GM19397 (cell line): Measurements from ENCODE around the gene FOXL2NB.

Experiments used
- ATAC-seq: cut with Tn5 transposase; IDR thresholded peaks from one replicate; pipeline ENCODE4 v1.9.1; 2021; ENCODE audit warnings: mild to moderate bottlenecking, moderate library complexity; ENCODE audit not compliant: unreplicated experiment

Gene FOXL2NB

DNA sequence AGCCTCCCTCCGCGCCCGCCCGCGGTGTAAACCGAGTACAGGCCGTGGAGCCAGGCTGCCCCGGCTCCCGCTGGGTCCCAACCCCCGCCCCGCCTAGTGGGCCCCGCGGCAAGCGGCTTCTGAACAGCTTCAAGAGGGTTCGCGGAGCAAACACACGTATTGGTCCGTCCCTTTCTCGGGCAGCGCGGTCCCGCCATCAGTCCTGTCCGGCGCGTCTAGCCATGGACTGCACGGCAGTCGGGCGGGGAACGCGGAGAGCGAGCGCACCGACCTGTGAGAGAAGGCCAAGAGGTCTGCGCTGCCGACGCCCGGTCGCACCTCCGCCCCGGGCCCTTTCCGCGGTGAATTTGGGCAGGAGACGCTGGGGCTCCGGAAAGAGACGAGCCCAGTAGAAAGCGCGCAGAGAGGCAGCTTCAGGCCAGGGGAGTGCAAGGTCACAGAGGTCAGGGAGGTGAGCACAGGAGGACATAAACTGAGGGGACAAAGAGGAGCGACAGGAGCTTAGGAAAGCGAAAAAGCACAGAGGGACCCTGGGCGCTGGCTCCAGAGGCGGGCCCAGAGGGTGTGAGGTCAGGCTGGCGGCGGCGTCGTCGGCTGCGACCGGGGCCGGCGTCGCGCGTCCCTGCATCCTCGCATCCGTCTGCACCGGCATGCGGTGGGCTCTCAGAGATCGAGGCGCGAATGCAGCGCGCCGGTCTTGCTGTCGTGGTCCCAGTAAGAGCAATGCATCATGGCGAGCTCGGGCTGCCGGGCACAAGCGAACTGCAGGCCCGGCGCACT lies 1.9 kb upstream of the FOXL2NB start:
- ATAC-seq = no peak

DNA sequence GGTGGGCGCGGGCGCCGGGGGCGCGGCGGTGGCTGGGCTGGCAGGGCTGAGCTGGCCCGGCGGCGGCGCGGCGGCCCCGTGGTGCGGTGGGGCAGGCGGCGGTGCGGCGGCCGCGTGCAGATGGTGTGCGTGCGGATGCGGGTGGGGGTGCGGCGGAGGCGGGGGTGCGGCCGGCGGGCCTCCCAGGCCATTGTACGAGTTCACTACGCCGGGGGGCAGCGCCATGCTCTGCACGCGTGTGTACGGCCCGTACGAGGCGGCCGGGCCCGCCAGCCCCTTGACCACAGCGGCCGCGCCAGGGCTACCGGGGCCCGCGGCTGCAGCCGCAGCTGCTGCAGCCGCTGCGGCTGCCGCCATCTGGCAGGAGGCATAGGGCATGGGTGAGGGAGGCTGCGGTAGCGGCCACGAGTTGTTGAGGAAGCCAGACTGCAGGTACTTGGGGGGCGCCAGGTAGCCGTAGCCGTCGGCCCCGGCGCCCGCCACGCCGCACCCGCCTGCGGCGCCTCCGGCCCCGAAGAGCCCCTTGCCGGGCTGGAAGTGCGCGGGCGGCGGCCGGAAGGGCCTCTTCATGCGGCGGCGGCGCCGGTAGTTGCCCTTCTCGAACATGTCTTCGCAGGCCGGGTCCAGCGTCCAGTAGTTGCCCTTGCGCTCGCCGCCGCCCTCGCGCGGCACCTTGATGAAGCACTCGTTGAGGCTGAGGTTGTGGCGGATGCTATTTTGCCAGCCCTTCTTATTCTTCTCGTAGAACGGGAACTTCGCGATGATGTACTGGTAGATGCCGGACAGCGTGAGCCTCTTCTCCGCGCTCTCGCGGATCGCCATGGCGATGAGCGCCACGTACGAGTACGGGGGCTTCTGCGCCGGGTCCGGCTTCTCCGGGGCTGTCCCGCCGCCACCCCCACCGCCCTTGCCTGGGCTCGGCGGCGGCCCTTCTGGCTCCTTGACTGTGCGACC lies 1.0 kb upstream of the FOXL2NB start:
- no peak for ATAC-seq

DNA sequence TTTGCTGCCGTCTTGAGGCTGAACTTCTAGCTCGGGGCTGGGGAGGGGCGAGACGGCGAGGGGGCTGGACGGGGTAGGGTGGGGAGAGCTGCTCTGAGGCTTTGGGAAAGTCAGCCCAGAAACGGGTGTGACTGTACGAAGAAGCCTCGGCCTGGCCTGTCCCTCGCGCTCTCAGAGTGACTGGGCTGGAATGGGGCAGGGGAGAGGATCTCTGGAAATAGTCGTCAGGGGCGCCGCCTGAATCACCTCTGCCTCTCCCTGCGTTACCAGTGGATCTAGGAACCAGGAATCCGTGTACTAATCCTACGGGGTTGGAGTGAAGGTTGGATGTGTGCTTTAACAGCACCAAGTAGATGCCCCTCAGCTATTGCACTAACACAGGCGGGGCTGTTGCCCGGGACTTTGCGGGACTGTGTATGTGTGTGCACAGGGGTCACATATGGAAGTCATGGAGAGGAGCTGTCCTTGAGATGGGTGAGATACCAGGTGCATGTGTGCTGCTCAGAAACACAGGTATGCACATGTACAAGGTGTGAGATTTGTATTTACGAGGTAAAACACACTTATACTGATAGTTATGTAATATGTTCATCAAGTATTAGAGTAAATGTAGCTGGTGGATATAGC lies 591 bp downstream of the FOXL2NB start:
- no peak for ATAC-seq

DNA sequence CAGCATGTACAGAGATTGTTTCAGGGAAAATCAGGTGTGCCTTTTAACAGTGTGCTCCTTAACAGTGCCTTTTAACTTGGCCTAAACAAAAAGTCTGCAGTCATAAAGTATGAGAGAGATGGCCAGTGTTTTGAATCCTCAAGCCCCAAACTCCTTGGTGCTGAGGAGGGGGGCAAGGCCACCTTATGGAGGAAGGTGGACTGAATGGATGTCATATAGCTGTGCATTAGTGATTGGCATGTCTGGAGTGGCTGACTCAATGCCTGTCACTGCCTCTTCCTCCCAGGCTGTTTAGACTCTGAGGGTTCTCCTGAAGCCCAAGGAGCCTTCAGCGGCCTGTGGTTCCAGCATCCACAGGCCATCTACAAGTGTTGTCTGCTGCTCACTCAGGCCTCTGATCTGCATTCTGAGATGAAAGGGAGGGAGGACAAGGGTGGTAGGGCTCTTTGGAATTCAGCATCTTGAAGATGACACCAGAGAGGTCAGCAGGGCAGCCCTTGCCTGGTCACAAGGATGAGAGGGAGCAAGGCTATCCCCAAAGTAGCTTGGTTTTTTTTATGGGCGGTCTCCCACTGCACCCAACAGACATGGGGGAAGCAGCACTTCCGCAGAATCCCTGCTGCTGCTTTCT lies 1.5 kb downstream of the FOXL2NB start:
- no peak for ATAC-seq

DNA sequence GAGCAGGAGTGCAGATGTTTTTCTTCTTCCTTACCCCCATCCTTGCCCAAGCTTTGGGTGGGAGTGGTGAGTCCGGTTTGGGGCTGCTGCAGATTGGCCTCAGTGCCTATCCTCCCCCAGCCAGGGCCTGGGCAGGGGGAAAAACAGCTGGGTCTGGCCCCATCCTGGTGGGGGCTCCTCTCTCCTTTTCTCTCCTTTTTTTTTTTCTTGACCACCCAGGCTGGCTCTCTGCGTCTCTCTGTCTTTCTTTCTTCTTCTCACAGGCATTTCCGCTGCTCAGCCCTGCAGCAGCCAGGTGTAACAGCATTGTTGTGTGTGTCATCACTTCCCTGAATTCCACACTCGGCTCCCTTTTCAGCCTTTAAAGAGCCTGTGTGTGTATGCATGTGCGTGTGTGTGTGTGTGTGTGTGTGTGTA lies 2.0 kb downstream of the FOXL2NB start:
- no peak for ATAC-seq

DNA sequence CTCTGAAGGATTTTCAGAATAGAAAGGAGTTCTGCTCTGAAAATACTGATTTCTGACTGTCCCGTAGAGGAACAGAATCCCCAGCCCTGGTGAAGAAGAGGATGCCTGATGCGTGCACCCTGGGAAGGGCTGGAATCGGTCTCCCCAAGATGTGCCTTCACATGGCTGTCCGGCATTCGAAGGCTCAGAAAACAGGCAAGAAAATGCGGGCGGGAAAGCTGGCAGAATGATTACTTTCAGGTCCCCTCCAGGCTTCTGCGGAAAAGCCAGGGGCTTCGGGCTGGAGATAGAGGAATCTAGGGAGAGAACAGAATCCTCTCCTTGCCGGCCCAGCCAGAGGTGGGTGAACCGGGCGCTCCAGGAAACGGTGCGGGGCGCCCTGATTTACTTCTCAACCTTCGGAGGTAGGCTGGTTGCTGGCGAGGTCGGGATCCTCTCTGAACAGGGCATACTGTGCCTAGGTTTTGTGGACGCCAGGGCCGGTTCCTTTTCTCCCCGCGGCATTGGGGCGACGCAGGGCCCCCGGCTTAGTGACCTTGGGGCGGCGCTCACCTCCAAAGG lies 2.5 kb downstream of the FOXL2NB start:
- ATAC-seq = no peak

DNA sequence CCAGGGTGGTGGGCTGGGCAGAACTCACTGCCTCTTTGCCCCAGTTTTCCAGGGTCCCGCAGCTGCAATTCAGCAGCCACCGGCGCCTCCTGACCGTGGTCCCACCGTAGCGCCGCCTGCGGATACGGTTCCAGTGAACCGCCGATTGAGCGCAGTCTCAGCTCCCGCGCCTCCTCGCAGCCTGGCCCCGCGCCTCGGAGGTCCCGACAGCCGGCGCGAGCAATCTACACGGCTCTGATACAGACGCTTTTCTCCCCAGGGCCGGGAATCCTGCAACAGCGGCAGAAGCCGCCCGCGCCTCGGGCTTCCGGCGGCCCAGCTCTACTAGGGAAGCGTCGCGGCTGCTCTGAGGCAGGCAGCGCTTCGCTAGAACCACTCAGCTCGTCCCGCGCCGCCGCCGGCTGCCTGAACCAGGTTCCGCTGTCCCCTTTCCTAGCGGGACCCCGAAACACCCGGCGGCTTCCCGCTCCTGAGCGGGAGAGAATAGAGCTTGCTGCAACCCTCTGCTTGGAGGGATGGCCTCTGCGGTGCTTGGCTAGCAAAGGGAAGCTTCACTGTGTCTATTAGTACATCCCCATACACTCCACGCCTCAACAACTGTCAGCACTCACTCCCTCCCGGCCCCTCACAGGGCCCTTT lies 3.1 kb downstream of the FOXL2NB start:
- no peak for ATAC-seq

DNA sequence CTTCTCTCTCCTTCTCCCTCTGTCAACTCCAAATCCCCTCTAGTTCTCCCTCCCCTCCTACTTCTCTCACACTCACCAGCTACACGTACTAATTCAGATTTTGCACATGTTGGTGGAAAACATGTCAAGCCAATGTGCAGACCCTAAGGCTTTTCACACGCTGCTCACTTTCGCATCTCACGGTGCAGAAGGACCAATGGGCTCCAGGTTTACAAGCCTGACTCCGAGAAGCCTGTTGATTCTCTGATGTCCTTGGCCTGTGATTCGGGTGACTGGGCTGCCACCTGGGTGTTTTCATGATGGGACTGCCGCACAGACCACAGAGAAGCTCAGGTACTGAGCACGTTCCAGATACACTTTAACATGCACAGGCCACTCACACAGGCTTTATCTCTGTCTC lies 3.7 kb downstream of the FOXL2NB start:
- no peak for ATAC-seq

DNA sequence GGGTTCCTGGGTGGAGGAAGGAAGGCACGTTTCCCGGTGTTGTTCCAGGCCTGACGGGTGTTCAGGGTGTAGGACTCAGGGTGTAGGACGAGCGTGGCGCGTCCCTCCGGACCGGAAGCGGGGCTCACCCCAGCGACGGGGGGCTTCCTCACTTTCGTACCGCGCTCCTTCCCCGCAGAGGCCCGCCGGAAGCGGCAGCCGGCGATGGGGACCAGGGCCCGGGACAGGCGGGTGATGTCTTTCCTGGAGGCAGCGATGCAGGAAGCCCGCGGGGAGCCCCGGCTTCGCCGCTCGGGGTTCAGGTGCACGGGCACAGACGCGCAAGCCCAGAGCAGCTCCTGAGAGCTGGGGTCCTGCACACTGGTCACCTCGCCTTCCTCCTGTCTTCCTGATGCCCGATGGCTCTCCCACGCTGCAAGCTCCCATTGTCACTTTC lies 13.4 kb downstream of the FOXL2NB start:
- no peak for ATAC-seq

DNA sequence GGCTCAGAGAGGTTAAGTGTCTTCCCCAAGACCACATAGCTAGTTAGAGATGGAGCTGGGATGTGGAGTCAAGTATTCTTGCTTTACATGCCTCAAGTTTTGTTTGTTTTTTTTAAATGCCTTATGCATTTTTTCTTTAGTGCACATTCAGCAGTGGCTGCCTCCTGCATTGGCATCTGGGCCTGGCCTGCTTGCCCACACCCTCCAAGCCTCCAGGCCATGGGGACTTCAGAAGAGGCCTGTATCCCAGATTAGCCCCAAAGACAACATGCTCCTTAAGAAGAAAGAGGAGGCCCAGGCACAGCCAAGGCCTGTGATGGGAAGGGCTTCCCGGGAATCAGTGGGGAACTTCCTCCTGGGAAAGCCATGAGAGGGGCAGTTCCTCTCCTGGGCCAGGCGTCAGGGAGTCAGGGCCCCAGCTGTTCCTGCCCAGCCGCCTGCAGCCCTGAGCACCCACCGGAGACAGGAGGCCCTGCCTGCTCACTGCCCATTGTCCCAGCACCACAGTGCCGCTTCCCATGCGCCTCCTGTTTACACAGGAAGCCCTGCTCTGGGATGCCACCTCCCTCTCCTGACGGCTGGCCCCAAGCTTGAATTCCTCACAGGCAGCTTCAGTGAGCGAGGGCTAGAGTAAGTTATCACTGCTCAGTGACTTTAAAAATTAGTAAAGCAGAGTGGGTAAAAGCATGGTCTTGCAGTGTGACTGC lies 16.0 kb downstream of the FOXL2NB start:
- ATAC-seq = no peak

DNA sequence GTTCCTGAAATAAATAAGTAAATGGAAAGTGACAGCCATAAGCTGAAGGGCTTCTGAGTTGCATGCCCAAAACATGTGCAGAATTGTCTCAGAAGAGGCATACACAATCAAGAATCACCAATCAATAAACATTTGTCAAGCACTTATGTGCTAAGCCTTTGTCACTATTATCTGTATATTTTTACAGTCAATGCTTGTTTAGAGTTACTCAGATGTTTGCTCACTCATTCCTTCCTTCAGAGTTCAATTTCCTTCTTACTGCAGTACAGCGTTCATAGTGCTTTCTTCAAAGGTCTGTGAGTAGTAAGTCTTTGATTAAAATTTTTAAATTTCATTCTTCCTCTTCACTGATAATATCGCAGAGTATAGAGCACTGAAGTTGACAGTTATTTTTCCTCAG lies 17.2 kb downstream of the FOXL2NB start:
- ATAC-seq = no peak

DNA sequence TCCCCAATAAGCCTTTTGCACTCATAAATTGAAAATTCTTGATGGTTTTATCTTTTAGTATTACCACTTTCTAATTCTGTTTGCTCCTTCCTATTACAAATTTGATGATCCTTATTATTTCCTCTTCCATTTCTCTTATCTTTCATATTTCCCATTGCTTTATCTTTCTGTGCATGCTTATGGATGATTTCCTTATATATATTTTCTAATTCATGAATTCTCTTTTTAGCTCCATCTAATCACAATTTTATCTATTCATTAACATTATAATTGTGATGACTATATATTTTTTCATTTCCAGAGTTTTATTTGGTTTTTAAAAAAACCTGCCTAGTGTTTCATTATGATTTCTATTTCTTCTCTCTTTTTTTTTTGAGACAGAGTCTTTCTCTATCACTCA lies 17.9 kb downstream of the FOXL2NB start:
- ATAC-seq = no peak

DNA sequence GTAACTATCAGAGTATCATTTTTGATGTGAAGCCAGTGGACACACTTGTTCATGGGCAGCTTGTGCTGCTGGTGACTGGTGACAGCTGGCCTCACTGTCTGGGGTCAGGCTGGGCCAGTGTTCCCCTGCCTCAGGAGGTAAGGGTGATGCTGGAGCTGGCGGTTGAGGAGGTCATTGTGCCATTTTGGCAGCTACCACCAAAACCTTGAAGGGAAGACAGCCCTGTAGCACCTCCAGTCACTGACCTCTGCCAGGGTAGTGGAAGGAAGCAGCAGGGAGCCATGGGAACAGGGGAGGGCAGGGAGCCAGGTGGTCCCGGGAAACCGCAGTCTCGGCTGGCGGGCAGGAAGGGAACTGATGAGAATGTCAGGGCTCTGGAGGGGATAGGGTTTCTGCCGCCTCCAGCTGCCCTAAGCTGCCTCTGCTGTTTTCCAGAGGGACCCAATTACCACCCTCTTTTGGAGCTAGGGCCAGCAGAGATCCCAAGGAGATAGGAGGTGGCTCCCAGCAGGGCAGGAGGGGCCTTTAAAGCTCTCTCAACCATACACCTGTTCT lies 24.8 kb downstream of the FOXL2NB start:
- ATAC-seq = no peak

DNA sequence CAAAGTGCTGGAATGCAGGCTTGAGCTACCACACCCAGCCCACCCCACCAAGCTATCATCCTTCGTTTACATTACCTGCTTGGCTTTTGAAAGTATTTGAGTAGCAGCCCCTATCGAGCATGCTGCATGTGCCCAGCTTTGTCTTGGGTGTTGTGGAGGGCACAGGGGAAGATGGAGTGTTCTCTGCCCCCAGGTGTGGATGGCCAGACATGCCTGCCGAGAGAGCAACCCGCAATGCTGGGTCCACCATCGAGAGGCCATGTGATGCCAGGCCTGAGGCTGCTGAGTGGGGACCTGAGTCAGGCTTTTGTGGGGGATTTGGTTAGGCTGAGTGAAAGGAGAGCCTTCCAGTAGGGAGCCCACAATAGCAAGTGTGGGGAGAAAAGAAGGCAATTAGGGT lies 25.9 kb downstream of the FOXL2NB start:
- no peak for ATAC-seq

DNA sequence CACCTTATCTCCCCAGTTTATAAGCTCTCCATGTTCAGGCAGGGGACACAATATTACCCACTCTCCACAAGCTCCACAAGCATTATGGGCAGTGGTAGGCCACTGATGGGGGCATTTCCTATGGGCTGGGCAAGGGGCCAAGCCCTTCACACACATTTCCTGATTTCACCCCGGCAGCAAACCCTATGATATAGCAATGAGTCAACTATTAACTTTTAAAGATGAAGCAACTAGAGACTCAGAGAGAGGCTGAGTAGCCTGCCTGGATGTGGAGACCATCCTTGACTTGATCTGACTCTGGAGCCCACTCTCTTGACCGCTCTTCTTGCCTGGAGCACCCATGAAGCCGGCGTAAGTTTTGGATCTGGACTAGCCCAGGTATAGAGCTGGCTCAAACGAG lies 27.4 kb downstream of the FOXL2NB start:
- no peak for ATAC-seq

DNA sequence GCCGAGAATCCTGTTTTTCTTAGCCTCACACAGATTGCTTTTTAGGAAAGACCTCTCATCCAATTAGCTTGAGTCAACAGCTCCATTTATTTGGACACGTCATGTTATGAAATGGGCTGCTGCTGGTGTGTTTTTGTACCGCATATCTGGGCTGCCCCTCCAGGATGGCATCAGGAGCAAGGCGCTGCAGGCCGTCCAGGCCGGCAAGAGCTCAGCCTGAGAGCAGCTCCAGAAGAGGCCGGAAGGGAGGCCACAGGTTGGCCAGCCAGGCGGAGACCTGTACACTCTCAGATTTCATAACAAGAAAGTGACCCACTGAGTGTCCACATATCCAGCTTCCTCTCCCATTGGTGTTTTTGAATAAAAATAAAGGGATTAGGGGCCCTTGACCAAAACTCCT lies 28.3 kb downstream of the FOXL2NB start:
- ATAC-seq = no peak

DNA sequence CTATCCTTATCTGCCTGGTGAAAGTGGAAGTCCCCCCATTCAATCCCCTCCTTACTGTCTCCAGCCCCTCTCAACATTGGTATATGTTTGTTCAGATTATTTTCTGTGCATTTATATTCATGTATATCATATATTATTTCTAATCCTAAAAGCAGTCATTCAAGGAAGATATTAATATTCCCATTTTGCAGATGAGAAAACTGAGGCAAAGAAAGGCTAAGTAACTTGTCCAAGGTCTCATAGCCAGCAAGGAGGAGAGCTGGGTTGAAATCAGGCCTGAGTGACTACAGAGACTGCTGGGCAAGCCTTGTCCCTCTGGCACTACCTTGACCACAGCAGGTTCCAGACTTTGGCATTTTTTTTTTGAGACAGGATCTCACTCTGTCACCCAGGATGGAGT lies 29.0 kb downstream of the FOXL2NB start:
- no peak for ATAC-seq

DNA sequence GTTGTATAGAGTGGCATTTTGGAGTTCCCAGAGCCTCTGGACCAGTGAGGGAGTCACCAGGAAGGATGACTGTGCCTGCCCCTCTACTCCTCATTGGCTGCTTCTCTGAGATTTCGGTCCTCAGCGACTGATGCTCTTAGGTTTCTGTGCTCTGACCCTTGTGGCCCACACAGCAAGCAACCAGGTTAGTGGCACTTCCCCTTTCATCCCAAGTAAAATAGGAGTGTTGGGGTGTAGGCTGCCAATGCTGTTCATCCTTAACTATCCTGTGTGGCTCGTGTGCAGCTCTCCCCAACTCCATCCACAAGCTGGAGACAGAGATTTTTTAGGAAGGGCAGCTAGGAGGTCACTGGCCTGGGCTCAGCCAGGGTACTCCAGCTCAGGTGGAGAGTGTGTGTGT lies 37.8 kb downstream of the FOXL2NB start:
- no peak for ATAC-seq

DNA sequence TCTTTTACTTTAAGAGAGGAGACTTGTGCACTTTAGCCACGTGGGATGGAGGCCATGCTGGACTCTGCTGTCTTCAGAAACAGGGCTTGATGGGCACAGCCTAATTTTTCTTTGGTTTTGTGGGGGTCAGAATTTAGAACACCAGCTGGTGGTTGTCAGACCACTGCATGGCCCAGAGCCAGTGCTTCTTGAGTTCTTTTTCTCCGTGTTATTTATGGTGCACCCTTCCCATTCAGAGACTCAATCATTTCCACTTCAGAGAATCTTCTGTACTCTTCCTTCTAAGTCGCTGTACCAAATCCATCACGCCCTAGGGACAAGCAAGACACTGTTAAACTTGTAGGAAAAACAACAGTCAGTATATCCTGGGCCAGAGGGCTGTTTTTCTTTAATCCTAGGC lies 38.9 kb downstream of the FOXL2NB start:
- no peak for ATAC-seq
